Keratinocyte (primary cell): ENCODE results near the gene TNFRSF25.

ENCODE experiments used
- EZH2 ChIP-seq: IDR thresholded peaks from one replicate; pipeline ENCODE4 v1.6.1; 2012; ENCODE audit warnings: inconsistent platforms, mild to moderate bottlenecking, low read length, moderate library complexity
- TF ChIP-seq, protein P1 (sequence below), 3 experiments: IDR thresholded peaks in 1 of 3; conservative IDR thresholded peaks in 1 of 3; optimal IDR thresholded peaks in 1 of 3; 2 replicates in 2 of 3; 3 replicates in 1 of 3; pipeline versions ENCODE3 to v1.5.1; 2011; ENCODE audit warnings: low read length in 3 of 3, mild to moderate bottlenecking in 3 of 3, moderate library complexity in 2 of 3, control low read depth in 1 of 3, inconsistent platforms in 1 of 3; ENCODE audit not compliant: insufficient read depth in 2 of 3; ENCODE audit errors: extremely low read depth in 1 of 3

DNA sequence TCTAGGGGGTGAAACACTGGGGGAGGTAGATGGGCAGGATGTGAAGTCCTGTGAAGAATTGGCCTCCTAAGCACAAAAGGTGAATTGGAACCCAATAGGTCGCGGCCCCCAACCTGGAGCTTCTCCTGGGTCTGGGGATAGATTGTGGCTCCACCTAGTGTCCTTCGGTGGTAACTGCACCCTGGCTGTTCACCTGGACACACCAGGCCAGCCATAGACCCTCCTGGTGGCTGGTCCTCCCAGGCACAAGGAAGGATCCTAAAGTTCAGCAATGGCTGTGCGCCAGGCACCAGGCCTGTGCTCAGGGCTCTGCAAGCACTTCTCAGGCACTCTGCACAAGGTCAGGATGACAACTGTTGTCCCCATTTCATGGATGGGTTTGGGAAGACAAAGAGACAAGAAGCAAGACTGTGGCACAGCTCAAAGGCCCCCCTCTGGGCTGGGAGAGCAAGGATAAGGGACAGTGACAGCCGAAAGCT is 27.9 kb downstream of the TNFRSF25 start:
- no peak for TF ChIP-seq EZH2
- TF ChIP-seq, protein P1, sequence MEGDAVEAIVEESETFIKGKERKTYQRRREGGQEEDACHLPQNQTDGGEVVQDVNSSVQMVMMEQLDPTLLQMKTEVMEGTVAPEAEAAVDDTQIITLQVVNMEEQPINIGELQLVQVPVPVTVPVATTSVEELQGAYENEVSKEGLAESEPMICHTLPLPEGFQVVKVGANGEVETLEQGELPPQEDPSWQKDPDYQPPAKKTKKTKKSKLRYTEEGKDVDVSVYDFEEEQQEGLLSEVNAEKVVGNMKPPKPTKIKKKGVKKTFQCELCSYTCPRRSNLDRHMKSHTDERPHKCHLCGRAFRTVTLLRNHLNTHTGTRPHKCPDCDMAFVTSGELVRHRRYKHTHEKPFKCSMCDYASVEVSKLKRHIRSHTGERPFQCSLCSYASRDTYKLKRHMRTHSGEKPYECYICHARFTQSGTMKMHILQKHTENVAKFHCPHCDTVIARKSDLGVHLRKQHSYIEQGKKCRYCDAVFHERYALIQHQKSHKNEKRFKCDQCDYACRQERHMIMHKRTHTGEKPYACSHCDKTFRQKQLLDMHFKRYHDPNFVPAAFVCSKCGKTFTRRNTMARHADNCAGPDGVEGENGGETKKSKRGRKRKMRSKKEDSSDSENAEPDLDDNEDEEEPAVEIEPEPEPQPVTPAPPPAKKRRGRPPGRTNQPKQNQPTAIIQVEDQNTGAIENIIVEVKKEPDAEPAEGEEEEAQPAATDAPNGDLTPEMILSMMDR (optimal IDR thresholded peaks at IDR 0.05 in 1 of 3, IDR thresholded peaks at IDR 0.05 in 1 of 3, conservative IDR thresholded peaks at IDR 0.05 in 1 of 3; ENCODE audit: extremely low read depth in 1 of 3, insufficient read depth in 2 of 3, low read length in 3 of 3) = peak; percentile 83 to 94 (median 89)
